GM19463 (cell line): Measurements from ENCODE around the gene KCNIP4.

ENCODE experiments used
- ATAC-seq: cut with Tn5 transposase; IDR thresholded peaks from one replicate; pipeline ENCODE4 v1.9.1; 2021; ENCODE audit warnings: mild to moderate bottlenecking, moderate library complexity; ENCODE audit not compliant: unreplicated experiment

Gene KCNIP4

DNA sequence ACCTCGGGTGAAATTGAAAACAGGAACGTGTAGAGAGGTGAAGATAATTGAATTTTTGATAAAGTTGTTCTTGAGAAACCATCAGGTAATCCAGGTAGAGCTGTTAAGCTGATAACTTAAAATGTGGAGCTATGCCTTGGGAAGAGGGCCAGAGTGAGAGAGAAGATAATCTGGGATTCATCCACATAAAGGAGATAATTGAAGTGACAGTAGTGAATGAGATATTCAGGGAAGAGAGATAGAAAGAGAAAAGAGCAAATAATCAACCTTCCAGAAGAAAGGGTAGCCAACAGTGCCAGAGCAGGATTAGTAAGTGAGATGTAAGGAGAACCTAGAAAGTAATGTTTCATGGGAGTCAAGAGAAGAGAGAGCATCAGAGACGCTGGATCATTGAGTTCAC is 950.7 kb downstream of the KCNIP4 start:
- no peak for ATAC-seq

DNA sequence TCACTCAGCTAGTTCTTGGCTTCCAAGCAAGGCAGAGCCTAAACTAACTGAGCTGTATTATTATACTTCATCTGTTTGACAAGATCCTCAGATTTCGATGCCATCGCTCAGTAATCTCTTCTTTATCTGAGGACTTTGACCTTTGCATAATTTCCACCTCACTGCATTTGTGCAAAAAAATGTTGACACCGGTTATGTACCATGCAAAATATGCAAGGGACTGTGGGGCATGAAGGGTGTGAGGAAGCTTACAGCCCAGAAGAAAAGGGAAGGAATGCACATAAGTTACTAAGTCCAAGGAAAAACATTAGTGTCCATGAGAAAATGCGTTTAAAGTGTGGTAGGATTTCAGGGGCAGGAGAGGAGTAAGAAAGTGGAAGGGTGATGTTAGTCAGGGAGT is 953.0 kb downstream of the KCNIP4 start:
- ATAC-seq, result no peak

DNA sequence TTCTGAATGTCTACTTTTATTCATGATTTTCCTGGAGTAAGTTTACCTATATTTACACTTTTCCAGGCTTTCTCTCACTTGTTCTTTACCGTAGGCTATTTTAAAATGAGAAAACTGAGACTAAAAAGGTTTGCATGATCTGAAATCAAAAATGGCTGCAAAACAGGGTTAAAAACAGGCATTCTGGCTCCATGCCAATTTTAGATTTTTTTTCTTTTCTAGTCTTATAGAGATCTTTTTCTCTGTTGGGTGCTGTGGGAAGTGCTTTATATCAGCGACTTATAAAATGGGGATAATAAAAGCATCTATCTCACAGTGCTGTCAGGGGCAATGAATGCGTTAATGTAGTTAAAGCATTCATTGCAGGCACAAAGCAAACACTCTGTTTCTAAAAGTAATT is 953.6 kb downstream of the KCNIP4 start:
- ATAC-seq, result no peak

DNA sequence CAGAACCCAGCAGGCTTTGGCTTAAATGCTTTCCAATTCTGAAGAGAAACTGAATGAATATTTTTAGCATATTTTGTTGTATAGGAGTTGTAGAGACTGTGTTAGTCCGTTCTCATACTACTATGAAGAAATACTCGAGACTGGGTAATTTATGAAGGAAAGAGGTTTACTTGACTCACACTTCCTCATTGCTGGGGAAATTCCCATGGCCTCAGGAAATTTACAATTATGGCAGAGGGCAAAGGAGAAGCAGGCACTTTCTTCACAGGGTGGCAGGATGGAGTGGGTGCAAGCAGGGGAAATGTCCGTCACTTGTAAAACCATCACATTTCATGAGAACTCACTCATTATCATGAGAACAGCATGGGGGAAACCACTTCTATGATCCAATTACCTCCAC is 956.6 kb downstream of the KCNIP4 start:
- no peak for ATAC-seq

DNA sequence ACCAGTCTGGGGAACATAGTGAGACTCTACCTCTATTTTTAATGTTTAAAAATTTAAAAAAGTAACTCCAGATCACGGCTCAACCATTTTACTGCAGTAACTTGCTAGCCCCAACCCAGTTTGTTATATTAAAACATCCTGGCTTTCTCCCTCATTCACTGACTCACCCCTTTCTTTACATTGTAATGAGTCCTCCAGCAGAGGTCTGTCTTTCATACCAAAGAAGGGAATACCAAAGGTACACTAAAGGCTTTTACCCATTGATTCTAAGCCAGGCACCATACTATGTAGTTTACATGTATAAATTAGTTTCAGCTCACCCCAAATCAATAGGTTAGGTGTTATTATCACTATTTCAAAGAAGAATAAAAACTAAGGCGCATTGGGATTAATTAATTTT is 961.4 kb downstream of the KCNIP4 start:
- ATAC-seq, result no peak

DNA sequence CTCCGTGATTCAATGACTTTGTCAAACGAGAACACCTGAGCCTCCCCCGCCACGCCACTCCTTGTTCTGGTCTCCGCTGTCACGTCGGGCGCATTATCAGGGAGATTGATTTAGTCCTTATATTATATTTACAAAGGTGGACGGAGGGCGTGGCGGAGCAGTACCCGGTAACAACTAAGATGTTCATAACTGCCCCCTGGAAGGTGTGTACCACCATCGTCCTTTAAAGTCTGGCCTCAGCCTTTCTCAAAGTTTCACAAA is 964.1 kb downstream of the KCNIP4 start:
- ATAC-seq, result no peak

DNA sequence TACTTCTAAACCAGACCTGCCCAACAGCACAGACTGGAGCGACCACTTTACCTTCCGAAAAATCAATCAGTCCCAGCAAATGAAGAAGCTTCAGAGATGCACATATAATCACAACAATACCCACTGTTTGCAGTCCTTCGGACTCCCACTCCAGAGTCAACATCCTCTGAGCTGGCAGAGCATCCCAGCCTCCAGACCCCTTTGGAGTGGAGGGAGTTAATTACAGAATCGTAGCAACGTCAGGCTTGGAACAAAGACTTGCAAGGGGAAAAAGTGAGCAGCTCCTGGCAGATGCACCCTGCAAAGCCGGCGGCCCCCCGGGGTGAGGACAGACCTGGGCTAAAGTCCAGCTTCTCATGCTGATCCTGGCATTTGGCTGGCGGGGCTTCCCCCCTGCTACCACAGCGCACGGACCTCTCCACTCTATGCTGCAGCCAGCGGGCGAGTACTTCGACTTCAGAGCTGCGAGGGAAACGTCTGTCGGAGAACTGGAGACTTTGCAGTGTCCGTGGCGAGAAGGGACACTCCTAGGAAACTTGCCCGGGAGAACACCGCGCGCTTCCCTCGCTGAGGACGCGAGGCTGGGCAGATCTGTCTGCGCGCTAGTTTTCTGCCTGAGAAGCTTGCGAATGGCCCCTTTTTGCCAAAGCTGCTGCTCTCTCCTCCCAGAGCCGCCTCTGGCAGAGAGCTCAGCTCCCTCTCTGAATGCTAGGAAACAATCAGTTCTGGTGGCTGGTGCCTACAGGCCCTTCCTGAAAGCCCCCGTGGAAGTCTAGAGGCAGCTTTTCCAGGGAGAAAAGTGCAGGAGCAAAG is 964.6 kb downstream of the KCNIP4 start:
- no peak for ATAC-seq

DNA sequence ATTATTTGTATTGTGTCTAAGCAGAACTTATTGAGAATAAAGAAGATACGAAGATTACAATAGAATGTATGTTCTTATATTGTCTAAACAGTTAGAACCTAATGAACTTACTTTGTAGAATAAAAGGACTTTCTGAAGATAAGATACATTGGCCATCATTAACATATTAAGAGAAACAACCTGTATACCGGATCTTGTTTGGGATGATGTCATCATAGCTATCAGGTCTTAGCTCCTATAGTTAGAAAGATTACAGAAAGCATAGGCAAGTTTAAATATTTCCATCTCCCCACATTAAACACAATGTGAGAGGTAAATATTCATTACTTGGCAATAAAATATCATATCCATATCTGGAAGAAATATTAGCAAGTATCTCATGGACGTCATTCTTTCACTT is 966.0 kb downstream of the KCNIP4 start:
- no peak for ATAC-seq

DNA sequence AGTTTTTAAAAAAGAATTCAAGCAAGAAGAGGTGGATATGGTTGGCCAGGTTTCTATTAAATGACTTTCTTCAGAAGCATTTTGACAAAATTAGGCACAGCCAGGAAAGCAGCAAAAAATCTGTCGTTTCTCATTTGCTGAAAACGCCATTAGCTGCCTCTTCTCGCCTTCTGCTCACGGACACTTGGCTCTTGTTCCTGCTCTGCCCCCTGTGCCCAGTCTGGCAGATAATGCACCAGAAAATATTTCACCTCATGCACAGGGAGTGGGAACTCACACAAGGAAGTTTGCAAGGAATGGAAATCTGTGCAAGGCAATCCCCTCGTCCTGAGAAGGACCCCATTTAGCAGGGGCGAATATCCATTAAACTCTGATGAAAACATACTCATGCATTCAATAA is 988.3 kb downstream of the KCNIP4 start:
- ATAC-seq, result no peak

DNA sequence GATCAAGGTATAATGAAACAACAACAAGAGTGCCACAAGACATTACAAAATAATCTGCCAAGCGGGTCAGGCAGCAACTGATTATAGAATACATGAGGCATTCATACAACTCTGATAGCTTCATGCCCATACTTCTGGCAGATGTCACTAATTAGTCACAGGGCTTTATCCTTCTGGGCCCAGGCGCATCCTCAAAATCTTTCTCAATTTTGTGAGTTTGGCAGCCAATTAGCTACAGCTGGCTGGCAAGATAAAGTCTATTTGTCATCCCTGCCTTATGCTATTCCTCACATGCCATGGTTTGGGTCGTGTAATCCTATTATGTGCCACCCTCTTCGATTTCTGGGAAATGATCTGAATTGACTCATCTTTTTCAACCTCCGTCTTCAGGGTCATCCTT is 994.0 kb downstream of the KCNIP4 start:
- ATAC-seq, result no peak

DNA sequence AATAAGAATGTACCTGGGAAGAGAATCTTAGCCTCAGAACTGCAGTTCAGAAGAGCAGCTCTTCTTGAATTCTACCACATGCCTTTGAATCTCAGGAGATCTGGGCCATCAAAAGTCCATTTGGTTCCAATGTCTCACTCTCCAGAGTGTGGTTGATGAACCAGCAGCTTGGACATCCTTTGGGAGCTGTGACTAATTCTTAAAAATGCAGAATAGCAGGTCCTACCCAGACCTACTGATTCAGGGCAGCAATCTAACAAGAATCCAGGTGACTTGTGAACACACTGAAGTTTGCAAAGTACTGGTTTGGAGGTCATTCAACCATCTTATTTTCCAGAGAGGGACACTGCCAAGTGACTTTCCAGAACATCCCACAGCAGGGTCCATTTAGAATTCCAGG is 1003.6 kb downstream of the KCNIP4 start:
- ATAC-seq, result no peak

DNA sequence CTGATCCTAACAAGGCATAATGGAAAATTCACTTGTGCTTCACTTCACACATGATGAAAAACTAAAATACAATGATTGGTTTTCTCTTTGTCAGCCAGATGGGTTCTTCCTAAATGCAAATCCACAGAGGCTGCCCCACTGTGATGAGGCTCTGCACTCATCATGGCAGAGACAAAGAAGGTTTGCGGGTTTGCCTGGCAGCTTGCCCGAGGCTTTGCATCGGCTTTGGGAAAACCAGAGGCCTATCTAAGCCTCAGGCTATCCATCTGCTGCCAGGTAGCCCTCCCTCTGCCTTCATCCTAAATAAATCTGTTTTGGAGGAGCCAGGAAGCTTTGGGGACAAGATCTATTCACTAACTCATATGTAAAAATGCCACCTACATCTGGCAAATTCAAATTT is 1004.1 kb downstream of the KCNIP4 start:
- no peak for ATAC-seq

DNA sequence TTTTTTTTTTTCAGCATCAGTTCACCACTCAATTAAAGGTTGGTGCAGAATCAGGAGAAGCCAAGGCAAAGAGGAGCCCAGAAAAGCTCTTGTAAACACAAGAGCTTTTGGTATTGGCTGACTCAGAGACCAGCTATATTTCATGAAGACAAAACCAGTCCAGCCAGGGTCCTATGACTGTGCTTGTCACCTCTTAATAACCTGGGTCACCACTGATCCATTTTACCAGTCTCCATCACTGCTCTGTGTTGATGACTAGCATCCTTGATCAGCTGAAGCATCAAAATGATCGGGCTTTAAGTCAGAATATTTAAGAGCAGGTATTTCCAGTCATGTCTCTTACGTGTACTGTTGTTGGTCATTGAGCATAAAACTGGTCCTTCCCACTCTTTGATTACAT is 1010.4 kb downstream of the KCNIP4 start:
- ATAC-seq, result no peak

DNA sequence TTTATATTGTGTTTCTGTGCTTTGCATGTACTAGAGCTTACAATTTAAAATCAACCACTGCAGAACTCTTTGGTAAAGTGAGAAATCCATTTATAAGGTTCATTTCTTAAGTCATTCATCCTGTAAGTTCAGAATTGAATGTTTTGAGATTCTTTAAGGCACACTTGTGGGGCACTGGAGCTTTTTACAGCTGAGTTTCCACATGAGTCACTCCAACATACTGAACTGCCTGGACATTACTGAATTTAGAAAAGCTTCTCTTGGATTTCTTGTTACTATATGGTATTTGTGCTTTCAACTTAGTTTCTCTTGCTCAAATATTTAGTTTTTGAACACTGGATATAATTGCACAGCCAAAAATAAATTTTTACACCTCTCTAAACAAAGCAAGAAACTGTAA is 1022.0 kb downstream of the KCNIP4 start:
- no peak for ATAC-seq

DNA sequence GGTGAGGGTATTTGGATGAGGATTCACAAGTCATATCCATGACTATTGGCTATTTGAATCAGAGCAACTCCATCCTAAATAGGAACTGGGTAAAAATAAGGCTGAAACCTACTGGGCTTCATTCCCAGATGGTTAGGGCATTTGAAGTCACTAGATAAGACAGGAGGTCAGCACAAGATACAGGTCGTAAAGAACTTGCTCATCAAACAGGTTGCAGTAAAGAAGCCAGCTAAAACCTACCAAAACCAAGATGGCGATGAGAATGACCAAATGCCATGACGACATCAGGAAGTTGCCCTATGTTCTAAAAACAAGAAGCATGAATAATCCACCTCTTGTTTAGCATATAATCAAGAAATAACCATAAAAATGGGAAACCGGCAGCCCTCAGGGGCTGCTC is 1023.4 kb downstream of the KCNIP4 start:
- ATAC-seq, result no peak

DNA sequence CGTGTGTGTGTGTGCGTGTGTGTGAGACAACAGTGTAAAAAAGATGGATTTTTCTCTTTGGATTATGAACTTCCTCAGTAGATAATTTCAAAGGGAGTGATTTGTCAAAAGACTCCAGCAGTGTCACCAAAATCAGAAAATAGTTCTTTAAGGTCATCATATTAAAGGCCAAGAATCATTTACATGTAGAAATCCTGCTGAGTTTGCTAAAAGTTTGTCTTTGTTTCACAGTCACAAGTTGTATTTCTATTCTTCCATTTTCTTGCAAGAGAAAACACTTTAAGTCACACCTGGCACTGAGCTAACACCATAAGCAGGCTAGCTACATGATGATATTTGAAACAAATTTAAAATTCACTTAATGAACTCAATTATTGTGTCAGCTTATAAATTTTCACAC is 1025.6 kb downstream of the KCNIP4 start:
- no peak for ATAC-seq

DNA sequence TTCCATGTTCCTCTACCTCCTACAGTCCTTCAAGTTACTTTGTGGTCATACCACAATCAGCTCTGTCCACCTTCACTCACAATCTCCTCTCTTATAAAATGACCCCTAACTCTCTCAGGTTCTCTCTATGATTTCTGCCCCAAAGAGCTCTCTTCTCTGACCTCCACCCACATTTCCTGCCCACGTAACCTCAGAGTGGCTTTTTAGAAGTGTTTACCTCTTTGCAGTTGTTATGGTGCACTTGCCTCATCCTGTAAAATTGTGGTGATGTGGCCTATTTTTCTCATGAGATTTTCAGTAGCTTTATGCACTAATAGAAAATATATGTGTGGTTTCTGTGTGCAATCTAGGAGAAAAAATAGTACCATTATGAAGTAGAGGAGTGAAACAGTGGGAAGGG is 1032.5 kb downstream of the KCNIP4 start:
- no peak for ATAC-seq

DNA sequence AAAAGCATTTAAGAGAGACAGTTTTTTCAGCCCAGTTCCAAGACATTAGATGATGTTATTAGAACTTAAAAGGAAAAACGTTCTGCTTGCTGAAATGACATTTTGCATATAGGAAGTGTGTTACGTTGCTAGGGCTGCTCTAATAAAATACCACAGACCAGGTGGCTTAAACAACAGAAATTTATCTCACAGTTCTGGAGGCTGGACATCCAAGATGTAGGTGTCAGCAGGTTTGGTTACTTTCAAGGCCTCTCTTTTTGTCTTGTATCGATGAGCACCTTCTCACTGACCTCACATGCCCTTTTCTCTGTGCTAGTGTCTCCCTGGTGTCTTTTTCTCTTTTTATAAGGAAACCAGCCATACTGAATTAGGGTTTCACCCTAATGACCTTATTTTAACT is 1043.6 kb downstream of the KCNIP4 start:
- no peak for ATAC-seq

DNA sequence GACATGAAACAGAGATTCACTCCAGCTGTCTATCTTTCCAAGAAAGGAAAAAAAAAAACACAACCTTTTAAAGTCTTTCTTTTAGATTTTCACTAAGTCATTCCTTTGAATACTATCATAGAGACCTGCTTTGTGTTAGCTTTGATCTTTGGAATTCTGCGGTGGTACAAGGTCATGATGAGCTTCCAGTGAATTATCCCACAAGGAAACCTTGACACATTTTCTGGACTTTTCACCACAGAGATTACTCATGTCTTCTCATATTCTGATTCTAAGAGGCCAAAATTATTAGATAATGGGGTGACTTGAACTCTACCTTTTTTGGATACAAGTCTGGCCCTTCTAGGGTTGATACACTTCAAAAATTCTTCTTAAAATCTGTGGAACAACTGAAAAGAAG is 1046.7 kb downstream of the KCNIP4 start:
- no peak for ATAC-seq

DNA sequence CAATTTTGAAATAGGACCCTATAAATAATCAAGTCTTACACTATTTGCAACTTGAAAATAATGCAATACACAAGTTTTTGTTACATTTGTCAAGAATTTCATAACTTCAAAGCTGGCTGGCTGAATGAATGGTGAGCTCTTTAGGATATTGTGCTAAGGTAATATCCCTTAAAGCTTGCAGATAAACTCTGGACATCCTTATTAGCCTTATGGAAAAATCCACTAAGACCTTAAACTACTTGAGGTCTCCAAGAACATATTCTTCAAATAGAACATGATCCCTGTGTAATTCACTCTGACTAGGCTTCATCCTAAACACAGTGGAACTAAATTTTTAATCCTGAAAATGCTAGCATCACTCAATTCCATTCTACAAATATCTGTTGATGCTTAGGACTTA is 1049.0 kb downstream of the KCNIP4 start:
- no peak for ATAC-seq

DNA sequence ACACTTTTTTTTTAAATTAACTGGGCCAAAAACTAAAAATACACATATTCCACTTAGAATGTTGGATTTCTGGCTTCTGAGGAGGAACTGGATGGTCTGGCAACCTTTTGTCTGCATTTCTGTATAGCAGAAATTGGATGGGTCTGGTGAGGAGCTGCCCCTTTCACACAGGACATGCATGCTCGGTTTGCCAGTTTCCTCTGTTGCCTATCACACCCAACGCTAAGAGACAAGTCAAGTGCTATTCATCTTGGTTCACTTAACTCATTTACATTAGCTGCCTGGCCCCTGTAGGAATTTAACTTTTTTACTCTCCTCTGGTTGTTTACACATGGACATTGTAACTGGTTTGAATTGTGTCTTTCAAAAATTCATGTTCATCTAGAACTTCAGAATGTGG is 1052.6 kb downstream of the KCNIP4 start:
- ATAC-seq, result no peak

DNA sequence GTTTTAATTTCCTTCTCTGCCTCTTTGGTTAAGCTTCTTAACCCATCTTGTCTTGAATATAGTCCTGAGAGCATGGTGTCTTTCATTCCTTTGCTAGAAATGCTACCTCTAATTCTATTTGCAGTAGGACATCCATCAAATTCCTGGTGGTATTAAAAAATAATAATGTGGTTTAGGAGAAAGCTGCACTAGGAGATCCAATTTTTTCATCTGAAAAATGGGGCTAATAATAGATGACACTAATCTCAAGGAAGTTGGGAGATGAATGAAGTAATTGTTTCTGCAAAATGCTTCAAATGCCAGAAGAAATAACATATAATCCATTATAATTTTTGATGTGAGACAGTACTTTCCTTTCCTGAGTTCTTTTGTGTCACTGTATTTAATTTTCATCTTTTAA is 1053.4 kb downstream of the KCNIP4 start:
- no peak for ATAC-seq

DNA sequence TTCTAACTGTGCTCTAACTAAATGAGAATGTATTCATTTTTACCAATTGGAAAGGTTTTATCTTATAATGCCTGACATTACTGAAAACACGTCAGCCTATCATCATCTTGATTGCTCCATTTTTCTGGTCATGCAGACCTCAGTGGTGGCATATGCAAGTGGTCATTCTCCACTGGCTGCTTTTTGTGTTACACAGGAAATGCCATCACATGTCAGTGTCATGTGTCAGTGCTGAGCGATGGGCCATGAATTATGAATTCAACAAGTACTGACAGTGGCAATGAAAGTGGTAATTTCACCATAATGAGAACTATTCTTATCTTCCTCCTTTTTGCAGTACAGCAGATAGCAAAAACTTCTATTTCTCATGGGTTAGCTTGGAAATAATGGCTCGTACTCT is 1057.8 kb downstream of the KCNIP4 start:
- ATAC-seq, result no peak

DNA sequence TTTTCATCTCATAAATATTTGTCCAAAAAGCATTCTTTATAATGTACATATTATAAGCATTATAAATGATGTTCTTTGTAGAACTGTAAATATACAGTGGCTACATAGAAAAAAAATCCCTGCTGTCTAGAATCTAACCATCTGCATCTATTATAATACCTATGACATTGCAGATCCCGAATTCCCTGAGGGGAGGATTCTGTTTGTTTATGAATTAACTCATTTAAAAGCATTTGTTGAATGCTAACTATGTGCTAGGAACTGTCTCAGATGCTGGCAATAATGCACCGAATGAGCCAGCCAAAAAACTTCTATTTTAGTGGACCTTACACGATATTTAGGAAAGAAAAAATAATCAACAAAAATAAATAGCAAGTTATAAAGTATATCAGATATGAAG is 1058.7 kb downstream of the KCNIP4 start:
- ATAC-seq, result no peak
